8988T (cell line): Measurements from ENCODE around the gene SERP2.

Experiments used
- DNase-seq: peaks from one replicate; pipeline ENCODE4 v3.0.0; 2011

The SERP2 gene

GRCh38 chr13:44389060-44389666, 15.5 kb downstream of the SERP2 start:
- no peak for DNase-seq

- DNase-seq: no peak
Measured at GRCh38 chr13:44389876-44390275, 16.3 kb downstream of the SERP2 start.

- no peak for DNase-seq
Measured at GRCh38 chr13:44393391-44393790, 19.8 kb downstream of the SERP2 start.

GRCh38 chr13:44394658-44395057, 21.0 kb downstream of the SERP2 start:
- no peak for DNase-seq

GRCh38 chr13:44395976-44396694, 22.5 kb downstream of the SERP2 start:
- DNase-seq: no peak

GRCh38 chr13:44396701-44397580, 23.3 kb downstream of the SERP2 start:
- DNase-seq: no peak

- DNase-seq: no peak
Measured at GRCh38 chr13:44397766-44398223, 24.2 kb downstream of the SERP2 start.

GRCh38 chr13:44398606-44399005, 25.0 kb downstream of the SERP2 start:
- DNase-seq: no peak

- no peak for DNase-seq
Measured at GRCh38 chr13:44399074-44399473, 25.4 kb downstream of the SERP2 start.

- DNase-seq: no peak
Measured at GRCh38 chr13:44400736-44401135, 27.1 kb downstream of the SERP2 start.

GRCh38 chr13:44401577-44401976, 28.0 kb downstream of the SERP2 start:
- no peak for DNase-seq

- DNase-seq: no peak
Measured at GRCh38 chr13:44402899-44403445, 29.3 kb downstream of the SERP2 start.

- DNase-seq: no peak
Measured at GRCh38 chr13:44403461-44404056, 29.9 kb downstream of the SERP2 start.

- DNase-seq: no peak
Measured at GRCh38 chr13:44404261-44405132, 30.9 kb downstream of the SERP2 start.

- DNase-seq: no peak
Measured at GRCh38 chr13:44406617-44407016, 33.0 kb downstream of the SERP2 start.

- no peak for DNase-seq
Measured at GRCh38 chr13:44407379-44407778, 33.8 kb downstream of the SERP2 start.

GRCh38 chr13:44407891-44408290, 34.3 kb downstream of the SERP2 start:
- DNase-seq: no peak

- DNase-seq: no peak
Measured at GRCh38 chr13:44409595-44409994, 36.0 kb downstream of the SERP2 start.

- DNase-seq: no peak
Measured at GRCh38 chr13:44410328-44410859, 36.8 kb downstream of the SERP2 start.

- DNase-seq: no peak
Measured at GRCh38 chr13:44411841-44412240, 38.2 kb downstream of the SERP2 start.

- DNase-seq: no peak
Measured at GRCh38 chr13:44412346-44412935, 38.8 kb downstream of the SERP2 start.
